ENCODE data around the gene CEMIP. TPM values are rescaled to one million over a fixed set of nuclear protein-coding genes. Genes with fewer than 3 reads are reported as not detected.

Gene CEMIP
- total and polyA plus RNA-seq, 11 donors: 0.04 to 9.6 (median 0.19) TPM

DNA sequence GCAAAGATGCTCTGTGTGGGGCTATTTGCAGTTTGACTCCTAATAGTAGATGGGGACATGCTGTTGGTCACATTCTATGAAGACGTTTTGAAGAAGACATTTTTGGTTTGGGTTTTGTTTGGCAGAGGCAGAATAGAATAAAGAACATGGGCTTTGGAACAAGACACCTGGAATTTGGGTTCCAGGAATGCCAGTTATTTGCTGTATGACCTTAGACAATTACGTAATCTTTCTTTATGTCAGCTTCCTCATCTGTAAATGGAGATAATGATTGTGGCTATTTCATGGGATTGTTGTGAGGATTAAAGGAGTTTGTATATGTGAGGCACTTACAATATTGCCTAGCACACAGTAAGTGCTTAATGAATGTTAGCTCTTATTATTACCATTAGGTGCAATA is 118.9 kb downstream of the CEMIP start:
- DNase-seq (no peak), ATAC-seq (no peak)
- 86 to 90% (median 88%) methylated on average over 2 of the region's 2 CpGs for WGBS, 4 donors
- H3K9me3 ChIP-seq: peaks cover 0 to 13% (median 3%) of the 10 kb centered on the region in 12 donors
- no peaks in the 10 kb centered on the region for H3K36me3 ChIP-seq
- TF ChIP-seq, protein P1, sequence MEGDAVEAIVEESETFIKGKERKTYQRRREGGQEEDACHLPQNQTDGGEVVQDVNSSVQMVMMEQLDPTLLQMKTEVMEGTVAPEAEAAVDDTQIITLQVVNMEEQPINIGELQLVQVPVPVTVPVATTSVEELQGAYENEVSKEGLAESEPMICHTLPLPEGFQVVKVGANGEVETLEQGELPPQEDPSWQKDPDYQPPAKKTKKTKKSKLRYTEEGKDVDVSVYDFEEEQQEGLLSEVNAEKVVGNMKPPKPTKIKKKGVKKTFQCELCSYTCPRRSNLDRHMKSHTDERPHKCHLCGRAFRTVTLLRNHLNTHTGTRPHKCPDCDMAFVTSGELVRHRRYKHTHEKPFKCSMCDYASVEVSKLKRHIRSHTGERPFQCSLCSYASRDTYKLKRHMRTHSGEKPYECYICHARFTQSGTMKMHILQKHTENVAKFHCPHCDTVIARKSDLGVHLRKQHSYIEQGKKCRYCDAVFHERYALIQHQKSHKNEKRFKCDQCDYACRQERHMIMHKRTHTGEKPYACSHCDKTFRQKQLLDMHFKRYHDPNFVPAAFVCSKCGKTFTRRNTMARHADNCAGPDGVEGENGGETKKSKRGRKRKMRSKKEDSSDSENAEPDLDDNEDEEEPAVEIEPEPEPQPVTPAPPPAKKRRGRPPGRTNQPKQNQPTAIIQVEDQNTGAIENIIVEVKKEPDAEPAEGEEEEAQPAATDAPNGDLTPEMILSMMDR (IDR thresholded peaks at IDR 0.05): no peak
- TF ChIP-seq POLR2A (IDR thresholded peaks at IDR 0.05): no peak
- intact Hi-C loops (cut with DNase I): loop anchor here in 1 of 10 donors (10.0 kb wide), 1 partner anchor 47 kb away; no protein-coding TSS in a partner anchor
- H3K27ac ChIP-seq: no peak overlapping the region
- H3K4me3 ChIP-seq: no peak overlapping the region
- H3K27me3 ChIP-seq: no peaks in the 10 kb centered on the region
- H3K4me1 ChIP-seq: peaks cover 0 to 23% (median 1%) of the 10 kb centered on the region in 12 donors

DNA sequence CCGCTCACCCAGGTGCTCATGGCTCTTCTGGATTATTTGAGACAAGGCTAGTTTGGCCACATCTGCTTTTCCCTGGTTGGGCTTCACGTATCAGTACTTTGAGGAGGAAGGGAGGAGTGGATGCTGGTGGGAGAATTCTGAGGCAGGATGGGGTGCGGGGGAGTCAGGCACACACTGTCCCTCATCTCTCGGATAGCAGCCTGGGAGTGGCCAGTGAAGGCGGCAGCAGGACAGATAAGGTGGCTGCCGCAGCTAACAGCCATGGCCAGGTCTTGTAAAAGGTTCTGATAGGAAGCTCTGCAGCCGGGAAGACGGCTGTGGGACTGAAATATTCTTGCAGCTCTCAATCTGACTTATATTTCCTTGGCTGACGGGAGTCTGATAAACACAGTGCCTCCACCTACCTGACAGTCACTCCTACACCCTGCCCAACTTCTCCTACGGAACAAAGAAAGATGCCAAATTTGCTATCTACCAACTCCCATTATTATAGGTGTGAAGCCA is 123.2 kb downstream of the CEMIP start:
- intact Hi-C loops (cut with DNase I): no loop called here
- Histone ChIP-seq H3K27me3 (no peaks in the 10 kb centered on the region), H3K9me3 (no peaks in the 10 kb centered on the region), H3K4me3 (no peak overlapping the region), H3K4me1 (peaks cover 0 to 13% (median 0%) of the 10 kb centered on the region in 12 donors), H3K36me3 (no peaks in the 10 kb centered on the region), H3K27ac (no peak overlapping the region)
- DNase-seq (peak in 1 of 5 donors; percentile 40), ATAC-seq (peak in 2 of 4 donors; percentile 12 to 42)
- 58 to 79% (median 66%) methylated on average over 10 of the region's 10 CpGs for WGBS, 4 donors
- TF ChIP-seq, protein P1 (IDR thresholded peaks at IDR 0.05): no peak
- TF ChIP-seq POLR2A (IDR thresholded peaks at IDR 0.05): no peak

DNA sequence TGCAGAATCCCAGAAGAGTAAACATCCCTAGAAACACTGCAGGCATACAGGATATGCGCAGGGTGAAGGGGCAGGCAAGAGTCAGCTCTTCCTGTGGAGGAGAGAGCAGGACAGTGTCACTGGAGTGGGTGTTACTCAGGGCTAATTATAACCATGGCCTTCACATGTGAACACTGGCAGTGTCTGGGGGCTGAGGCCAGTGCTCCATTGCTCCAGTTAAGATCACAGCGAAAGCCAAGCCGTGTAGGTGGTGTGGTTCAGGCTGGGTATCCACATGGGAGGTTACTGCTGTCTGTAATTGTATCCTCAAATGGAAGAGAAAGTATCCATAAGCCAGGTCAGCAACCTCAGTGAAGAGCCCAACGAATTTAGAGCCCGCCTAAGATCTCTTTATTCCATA is 125.8 kb downstream of the CEMIP start:
- no peaks in the 10 kb centered on the region for H3K27me3 ChIP-seq
- peak in 1 of 5 donors; percentile 41 for DNase-seq
- no peak overlapping the region for H3K27ac ChIP-seq
- 69 to 75% (median 73%) methylated on average over 5 of the region's 5 CpGs for WGBS, 4 donors
- TF ChIP-seq, protein P1 (IDR thresholded peaks at IDR 0.05): no peak
- TF ChIP-seq POLR2A (IDR thresholded peaks at IDR 0.05): no peak
- H3K4me1 ChIP-seq: peaks cover 0 to 13% (median 0%) of the 10 kb centered on the region in 12 donors
- H3K9me3 ChIP-seq: peaks cover 0 to 8% (median 0%) of the 10 kb centered on the region in 12 donors
- peak; percentile 74 to 90 (median 86) for ATAC-seq
- H3K4me3 ChIP-seq: no peak overlapping the region
- peaks cover 0 to 21% (median 4%) of the 10 kb centered on the region in 9 donors for H3K36me3 ChIP-seq
- intact Hi-C loops (cut with DNase I): no loop called here

DNA sequence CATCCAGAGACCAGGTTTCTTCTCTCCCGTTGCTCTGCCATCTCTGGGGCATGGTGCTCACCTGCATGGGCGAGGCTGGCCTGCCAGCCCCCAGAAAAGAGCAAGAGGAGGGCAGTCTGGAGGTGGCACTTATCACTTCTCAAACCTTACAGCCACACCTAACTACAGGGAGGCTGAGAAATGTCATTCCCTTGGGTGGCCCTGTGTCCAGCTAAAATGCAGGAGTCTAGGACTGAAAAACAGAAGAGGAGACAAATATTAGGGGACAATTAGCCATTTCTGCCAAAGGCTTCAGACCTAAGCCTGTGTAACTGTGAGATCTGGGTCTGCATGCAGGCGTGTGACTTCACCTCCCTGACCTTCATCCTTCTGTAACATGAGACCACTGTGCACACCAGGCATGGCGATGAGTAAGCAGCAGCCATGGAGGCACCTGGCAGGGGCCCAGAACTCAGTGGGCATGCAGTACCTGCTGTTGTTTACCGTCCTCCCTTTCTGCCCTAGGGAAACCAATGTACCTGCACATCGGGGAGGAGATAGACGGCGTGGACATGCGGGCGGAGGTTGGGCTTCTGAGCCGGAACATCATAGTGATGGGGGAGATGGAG is 127.1 kb downstream of the CEMIP start:
- ATAC-seq (no peak), DNase-seq (no peak)
- Histone ChIP-seq H3K4me3 (no peak overlapping the region), H3K9me3 (peaks cover 0 to 8% (median 0%) of the 10 kb centered on the region in 12 donors), H3K27me3 (no peaks in the 10 kb centered on the region), H3K36me3 (peaks cover 0 to 29% (median 8%) of the 10 kb centered on the region in 9 donors), H3K27ac (no peak overlapping the region), H3K4me1 (peaks cover 0 to 13% (median 0%) of the 10 kb centered on the region in 12 donors)
- intact Hi-C loops (cut with DNase I): no loop called here
- TF ChIP-seq, protein P1 (IDR thresholded peaks at IDR 0.05): no peak
- TF ChIP-seq POLR2A (IDR thresholded peaks at IDR 0.05): no peak
- 94 to 96% (median 95%) methylated on average over 11 of the region's 11 CpGs for whole genome bisulfite sequencing, 4 donors
